ENCODE results near the gene RFX1. TPM values are rescaled to one million over a fixed set of nuclear protein-coding genes. Genes with fewer than 3 reads are reported as not detected.

Gene RFX1
- total RNA-seq, 1 experiment from 2014 or later: 25.5 TPM

GRCh38 chr19:13942023-13942684 is 64.0 kb downstream of the RFX1 start:
- no peak overlapping the region for H2AFZ ChIP-seq
- no peak overlapping the region for H3K4me2 ChIP-seq
- no peaks in the 10 kb centered on the region for H3K9me3 ChIP-seq (ENCODE audit: insufficient read depth, low read depth)
- ChIA-PET POLR2A (ENCODE audit: unreplicated experiment) (no interaction called here), CTCF (no interaction called here)
- no peak for TF ChIP-seq EZH2 (IDR thresholded peaks at IDR 0.05; ENCODE audit: low read depth)
- H3F3A ChIP-seq (ENCODE audit: insufficient read depth, low read depth): 0 out of 2 replicates have a peak, but pooled peaks cover 6% of the 10 kb centered on the region
- no peaks in the 10 kb centered on the region for H3K36me3 ChIP-seq (ENCODE audit: low read depth)
- H4K20me1 ChIP-seq (ENCODE audit: insufficient read depth): no peaks in the 10 kb centered on the region
- no peaks in the 10 kb centered on the region for H3K9me2 ChIP-seq (ENCODE audit: insufficient read depth)
- no peak overlapping the region for H3K27ac ChIP-seq
- no peaks in the 10 kb centered on the region for H3K27me3 ChIP-seq (ENCODE audit: insufficient read depth, low read depth)
- BruUV-seq (replicated peaks): no TSS peak
- DNase-seq: no peak
- no peaks in the 10 kb centered on the region for H3K79me2 ChIP-seq (ENCODE audit: low read depth)
- H3K4me1 ChIP-seq (replicated peaks; ENCODE audit: insufficient read depth): no peaks in the 10 kb centered on the region
- no peak overlapping the region for H3K4me3 ChIP-seq
- intact Hi-C loops (cut with micrococcal nuclease; ENCODE audit: unreplicated experiment): no loop called here

GRCh38 chr19:13938301-13939064 is 67.6 kb downstream of the RFX1 start, which contains the start of gene PODNL1:
Gene PODNL1 (minus strand): TSS chr19:13938417. CDS start chr19:13938181, 236 bp downstream.
- Histone ChIP-seq H3K9me3 (ENCODE audit: insufficient read depth, low read depth) (no peaks in the 10 kb centered on the region), H3K27me3 (ENCODE audit: insufficient read depth, low read depth) (no peaks in the 10 kb centered on the region), H3K4me3 (no peak within 1 kb of the TSS), H3K4me2 (peak within 1 kb of the TSS; percentile 13; the same call in 1 of the 2 replicates), H4K20me1 (ENCODE audit: insufficient read depth) (no peaks in the 10 kb centered on the region), H2AFZ (no peak within 1 kb of the TSS), H3K36me3 (ENCODE audit: low read depth) (no peaks in the 10 kb centered on the region), H3F3A (ENCODE audit: insufficient read depth, low read depth) (peaks cover 19% of the 10 kb centered on the region; the same call in 1 of the 2 replicates), H3K9me2 (ENCODE audit: insufficient read depth) (no peaks in the 10 kb centered on the region), H3K27ac (no peak within 1 kb of the TSS), H3K4me1 (replicated peaks; ENCODE audit: insufficient read depth) (no peaks in the 10 kb centered on the region), H3K79me2 (ENCODE audit: low read depth) (no peaks in the 10 kb centered on the region)
- DNase-seq: no peak
- intact Hi-C loops (cut with micrococcal nuclease; ENCODE audit: unreplicated experiment): no loop called here
- ChIA-PET POLR2A (ENCODE audit: unreplicated experiment) (interaction anchor here (0.6 kb wide), 2 partner anchors 442 to 957 kb away, joined by 3 read pairs; no protein-coding TSS in a partner anchor), CTCF (interaction anchor here (0.6 kb wide), 1 partner anchor 57 kb away, joined by 5 read pairs; no protein-coding TSS in a partner anchor)
- no TSS peak for BruUV-seq (replicated peaks)
- TF ChIP-seq EZH2 (IDR thresholded peaks at IDR 0.05; ENCODE audit: low read depth) (no peak), CTCF (conservative IDR thresholded peaks at IDR 0.05) (no peak)

- POLR2A ChIA-PET (ENCODE audit: unreplicated experiment): no interaction called here
- H3K36me3 ChIP-seq (ENCODE audit: low read depth): no peaks in the 10 kb centered on the region
- CTCF ChIA-PET: interaction anchor here (0.7 kb wide), 1 partner anchor 19 kb away, joined by 3 read pairs; no protein-coding TSS in a partner anchor
Observed at GRCh38 chr19:13937479-13938300, 68.4 kb downstream of the RFX1 start.

More at GRCh38 chr19:13937479-13938300, 68.4 kb downstream of the RFX1 start:
- peak overlapping the region; percentile 13; the same call in 1 of the 2 replicates for H3K4me2 ChIP-seq
- no peaks in the 10 kb centered on the region for H3K9me3 ChIP-seq (ENCODE audit: insufficient read depth, low read depth)
- peaks cover 19% of the 10 kb centered on the region; the same call in 1 of the 2 replicates for H3F3A ChIP-seq (ENCODE audit: insufficient read depth, low read depth)
- no peak for TF ChIP-seq CTCF (conservative IDR thresholded peaks at IDR 0.05)
- no peak for TF ChIP-seq EZH2 (IDR thresholded peaks at IDR 0.05; ENCODE audit: low read depth)
- no peaks in the 10 kb centered on the region for H3K4me1 ChIP-seq (replicated peaks; ENCODE audit: insufficient read depth)
- H3K27me3 ChIP-seq (ENCODE audit: insufficient read depth, low read depth): no peaks in the 10 kb centered on the region
- no peak overlapping the region for H2AFZ ChIP-seq
- H3K27ac ChIP-seq: no peak overlapping the region
- no peak overlapping the region for H3K4me3 ChIP-seq
- H3K79me2 ChIP-seq (ENCODE audit: low read depth): no peaks in the 10 kb centered on the region
- no peaks in the 10 kb centered on the region for H3K9me2 ChIP-seq (ENCODE audit: insufficient read depth)
- BruUV-seq (replicated peaks): no TSS peak
- intact Hi-C loops (cut with micrococcal nuclease; ENCODE audit: unreplicated experiment): no loop called here
- H4K20me1 ChIP-seq (ENCODE audit: insufficient read depth): no peaks in the 10 kb centered on the region
- DNase-seq: no peak

Data from PC-9 (cell line).